ENCODE measurements around the gene AQP3.

DNA sequence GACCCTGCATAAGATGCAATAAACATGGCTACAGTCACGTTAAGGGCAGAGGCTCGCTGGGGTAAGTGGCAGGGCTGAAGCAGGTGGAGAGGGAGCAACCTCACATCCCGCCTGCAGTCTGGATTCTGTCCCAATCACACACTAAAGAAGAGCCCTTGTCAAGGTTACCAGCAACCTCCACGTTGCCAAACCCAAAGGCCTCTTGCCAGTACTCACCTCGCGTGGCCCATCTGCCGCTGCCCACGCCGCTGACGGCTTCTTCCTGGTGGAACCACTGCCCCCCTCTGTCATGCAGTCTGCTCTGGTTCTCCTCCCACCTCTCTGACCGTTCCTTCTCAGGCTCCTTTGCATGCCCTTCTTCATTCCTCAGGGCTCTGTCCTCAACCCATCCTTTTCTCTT is 53.8 kb downstream of the AQP3 start:
- TF ChIP-seq POLR2A (IDR thresholded peaks at IDR 0.05) (no peak), POLR2AphosphoS5 (IDR thresholded peaks at IDR 0.05) (no peak)
- TF ChIP-seq, protein P1, sequence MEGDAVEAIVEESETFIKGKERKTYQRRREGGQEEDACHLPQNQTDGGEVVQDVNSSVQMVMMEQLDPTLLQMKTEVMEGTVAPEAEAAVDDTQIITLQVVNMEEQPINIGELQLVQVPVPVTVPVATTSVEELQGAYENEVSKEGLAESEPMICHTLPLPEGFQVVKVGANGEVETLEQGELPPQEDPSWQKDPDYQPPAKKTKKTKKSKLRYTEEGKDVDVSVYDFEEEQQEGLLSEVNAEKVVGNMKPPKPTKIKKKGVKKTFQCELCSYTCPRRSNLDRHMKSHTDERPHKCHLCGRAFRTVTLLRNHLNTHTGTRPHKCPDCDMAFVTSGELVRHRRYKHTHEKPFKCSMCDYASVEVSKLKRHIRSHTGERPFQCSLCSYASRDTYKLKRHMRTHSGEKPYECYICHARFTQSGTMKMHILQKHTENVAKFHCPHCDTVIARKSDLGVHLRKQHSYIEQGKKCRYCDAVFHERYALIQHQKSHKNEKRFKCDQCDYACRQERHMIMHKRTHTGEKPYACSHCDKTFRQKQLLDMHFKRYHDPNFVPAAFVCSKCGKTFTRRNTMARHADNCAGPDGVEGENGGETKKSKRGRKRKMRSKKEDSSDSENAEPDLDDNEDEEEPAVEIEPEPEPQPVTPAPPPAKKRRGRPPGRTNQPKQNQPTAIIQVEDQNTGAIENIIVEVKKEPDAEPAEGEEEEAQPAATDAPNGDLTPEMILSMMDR (IDR thresholded peaks at IDR 0.05): no peak
